Heart right ventricle (tissue), 16 donors: Measurements from ENCODE around the gene MUC2. TPM values are rescaled to one million over a fixed set of nuclear protein-coding genes. Genes with fewer than 3 reads are reported as not detected.

Experiments used
- ATAC-seq, 8 donors: fragments of 200-7000 bp; cut with Tn5 transposase; one replicate each; pipeline ENCODE4 v1.9.1; 2020; ENCODE audit warnings: mild to moderate bottlenecking in 8 of 8, moderate library complexity in 8 of 8, moderate number of reproducible peaks in 1 of 8
- DNase-seq, 2 donors: peaks; one replicate each; pipeline ENCODE4 v3.0.0-alpha.2; 2020
- H3K27ac ChIP-seq, 10 donors: fragments of 200-600 bp; sonication (generic) in 2 of 10; one replicate each; pipeline versions ENCODE4 v1.5.0 to v1.8.0; 2020 to 2022; ENCODE audit warnings: mild to moderate bottlenecking in 3 of 10
- H3K27me3 ChIP-seq, 7 donors: fragments of 200-600 bp; one replicate each; pipeline ENCODE4 v1.8.0; 2021 to 2022; ENCODE audit warnings: mild to moderate bottlenecking in 2 of 7
- H3K36me3 ChIP-seq, 9 donors: fragments of 200-600 bp; sonication (generic) in 1 of 9; one replicate each; pipeline versions ENCODE4 v1.5.0 to v1.8.0; 2020 to 2022; ENCODE audit warnings: mild to moderate bottlenecking in 2 of 9
- H3K4me1 ChIP-seq, 9 donors: fragments of 200-600 bp; sonication (generic) in 1 of 9; one replicate each; pipeline versions ENCODE4 v1.5.0 to v1.8.0; 2020 to 2022; ENCODE audit warnings: mild to moderate bottlenecking in 4 of 9
- H3K4me3 ChIP-seq, 10 donors: fragments of 200-600 bp; sonication (generic) in 2 of 10; one replicate each; pipeline versions ENCODE4 v1.5.0 to v1.8.0; 2020 to 2022; ENCODE audit warnings: mild to moderate bottlenecking in 7 of 10, moderate library complexity in 2 of 10
- H3K9me3 ChIP-seq, 11 donors: fragments of 200-600 bp in 10 of 11; sonication (generic) in 2 of 11; one replicate each; pipeline versions ENCODE4 v1.5.0 to v1.8.0; 2013 to 2022; ENCODE audit warnings: mild to moderate bottlenecking in 2 of 11, control low read depth in 1 of 11, moderate library complexity in 1 of 11
- CTCF ChIP-seq, 9 donors: fragments of 200-600 bp; sonication (generic) in 2 of 9; IDR thresholded peaks; one replicate each; pipeline versions ENCODE4 v1.5.0 to v1.8.0; 2021 to 2022; ENCODE audit warnings: antibody characterized with exemption in 9 of 9, mild to moderate bottlenecking in 5 of 9, moderate library complexity in 1 of 9
- WGBS, 2 donors: extraction: QIAGEN DNeasy Blood & Tissue Kit; methylation state at CpG; one replicate each; pipeline ENCODE4 v1.1.7; 2013; ENCODE audit warnings: inconsistent platforms in 1 of 2; 5-methylcytosine and 5-hydroxymethylcytosine counted together
- intact Hi-C, 10 donors: fragments of 100-400 bp; cut with DNase I; formaldehyde crosslinking; loops; one replicate each; pipeline versions ENCODE4 v1.11.1 to v1.14.2; 2022
- polyA plus RNA-seq, 2 donors: library from polyadenylated mRNA; stranded (reverse); fragments of 200-250 nt; gene quantifications; one replicate each; pipeline ENCODE4 v1.2.3, GENCODE V29; 2013
- total RNA-seq, 10 donors: library from RNA; stranded (reverse); fragmentation: NEBNext Ultra II Directional in 3 of 10; extraction: Animal tissue kit (Norgen Biotek cat#: 25700) in 3 of 10; gene quantifications; one replicate each; pipeline versions ENCODE4 v1.2.1 to v1.2.4, GENCODE V29; 2021 to 2023
- donor health status: Arrhythmogenic right ventricular cardiomyopathy.
- donor health status: ischemic (EF 13 %, LVEDD 7.1; RV severe dilation, severe dysfunction).
- donor health status: healthy with polysubstance abuse.
- donor health status: DM: no; HTN: yes; CAD: no.
- donor health status: DM: no; HTN: no; CAD: no.
- donor health status: ischemic (EF 25% LVEDD 6.9; RV normal size, moderate dysfunction).
- donor health status: ischemic (EF 25% LVEDD 5.7; RV mildly dilated, moderate dysfunction).
- donor health status: healthy.
- donor health status: DM: yes; HTN: yes; CAD: no.
- donor health status: Ischemic cardiomyopathy.
- donor health status: ischemic (EF 35%, LVEDD 5.7; RV mildly dilated, moderate dysfunction).
- donor health status: nonischemic (EF 11% LVEDD 7.7; RV severe dilation, severe dysfunction).
- donor health status: DM: yes; HTN: yes; CAD: no.
- donor health status: PGD.
- donor health status: ischemic (EF 29% LVEDD 5.4; RV normal size, mild dysfunction).
- donor health status: nonischemic (EF 23%, LVEDD 6.1; RV moderate dilation, normal function).

The MUC2 gene
- total and polyA plus RNA-seq, 12 donors = 0.03 TPM; not detected in 11

- Histone ChIP-seq H3K4me3 (no peak overlapping the region), H3K36me3 (no peaks in the 10 kb centered on the region), H3K9me3 (no peaks in the 10 kb centered on the region), H3K27ac (no peak overlapping the region), H3K4me1 (no peaks in the 10 kb centered on the region), H3K27me3 (peaks cover 0 to 15% (median 0%) of the 10 kb centered on the region in 7 donors)
- DNase-seq = peak in 1 of 2 donors; percentile 9
- intact Hi-C loops = no loop called here
- ATAC-seq = peak in 1 of 8 donors; percentile 15
- WGBS, 2 donors = 82 to 83% methylated on average over 33 of the region's 33 CpGs
- no peak for TF ChIP-seq CTCF (IDR thresholded peaks at IDR 0.05)
These were observed 7.1 kb downstream of the MUC2 start for GRCh38 chr11:1081601-1082311.

GRCh38 chr11:1082346-1082727, 7.7 kb downstream of the MUC2 start:
- Histone ChIP-seq H3K27me3 (peaks cover 0 to 9% (median 0%) of the 10 kb centered on the region in 7 donors), H3K27ac (no peak overlapping the region), H3K9me3 (no peaks in the 10 kb centered on the region), H3K4me1 (no peaks in the 10 kb centered on the region), H3K4me3 (no peak overlapping the region), H3K36me3 (no peaks in the 10 kb centered on the region)
- intact Hi-C loops = no loop called here
- 86 to 92% methylated on average over 14 of the region's 14 CpGs for WGBS, 2 donors
- TF ChIP-seq CTCF (IDR thresholded peaks at IDR 0.05) = no peak
- DNase-seq (no peak), ATAC-seq (peak in 3 of 8 donors; percentile 8 to 28 (median 11))

GRCh38 chr11:1082728-1083620, 8.3 kb downstream of the MUC2 start:
- no peaks in the 10 kb centered on the region for H3K4me1 ChIP-seq
- no peak overlapping the region for H3K4me3 ChIP-seq
- 73 to 74% methylated on average over 32 to 33 of the region's 33 CpGs for WGBS, 2 donors
- peak in 2 of 8 donors; percentile 6 to 7 for ATAC-seq
- TF ChIP-seq CTCF (IDR thresholded peaks at IDR 0.05) = no peak
- H3K9me3 ChIP-seq = no peaks in the 10 kb centered on the region
- H3K27ac ChIP-seq = no peak overlapping the region
- DNase-seq = no peak
- peaks cover 0 to 7% (median 0%) of the 10 kb centered on the region in 7 donors for H3K27me3 ChIP-seq
- H3K36me3 ChIP-seq = no peaks in the 10 kb centered on the region
- intact Hi-C loops = no loop called here
